HG03196 (cell line): ENCODE results near the gene SBNO2.
A peak's percentile ranks its signal among the peaks of the same experiment; 100 is the strongest.

ENCODE experiments used
- ATAC-seq: cut with Tn5 transposase; IDR thresholded peaks from one replicate; pipeline ENCODE4 v1.9.1; 2021; ENCODE audit not compliant: unreplicated experiment

The SBNO2 gene

GRCh38 chr19:1076951-1077350 is 97.1 kb downstream of the SBNO2 start:
- ATAC-seq, result peak; percentile 59

GRCh38 chr19:1076046-1076386 is 98.1 kb downstream of the SBNO2 start:
- no peak for ATAC-seq

- ATAC-seq, result peak; percentile 36
Measured at GRCh38 chr19:1074544-1075283, 99.4 kb downstream of the SBNO2 start.

- no peak for ATAC-seq
Measured at GRCh38 chr19:1073956-1074517, 100.0 kb downstream of the SBNO2 start.

- no peak for ATAC-seq
Measured at GRCh38 chr19:1073063-1073955, 100.8 kb downstream of the SBNO2 start.

- ATAC-seq, result no peak
Measured at GRCh38 chr19:1072371-1073015, 101.6 kb downstream of the SBNO2 start.

GRCh38 chr19:1070931-1071791 is 102.9 kb downstream of the SBNO2 start:
- ATAC-seq, result no peak

- no peak for ATAC-seq
Measured at GRCh38 chr19:1070576-1070930, 103.5 kb downstream of the SBNO2 start.

GRCh38 chr19:1069009-1069779 is 104.9 kb downstream of the SBNO2 start:
- no peak for ATAC-seq

GRCh38 chr19:1068009-1069001 is 105.8 kb downstream of the SBNO2 start:
- ATAC-seq, result no peak

GRCh38 chr19:1067341-1067957 is 106.6 kb downstream of the SBNO2 start:
- peak; percentile 19 for ATAC-seq

GRCh38 chr19:1066748-1067340 is 107.2 kb downstream of the SBNO2 start, which contains the start of gene ARHGAP45:
TSS of gene ARHGAP45 (plus strand) at chr19:1067167. CDS start at chr19:1067406, 239 bp downstream.
- ATAC-seq, result peak; percentile 25

- no peak for ATAC-seq
Measured at GRCh38 chr19:1066251-1066747, 107.8 kb downstream of the SBNO2 start.

GRCh38 chr19:1065606-1066109 is 108.4 kb downstream of the SBNO2 start:
- no peak for ATAC-seq

GRCh38 chr19:1064661-1065605 is 109.1 kb downstream of the SBNO2 start:
- no peak for ATAC-seq
